ENCODE measurements around the gene DPEP2NB.
"Not testable (repeated sequence)": the region's sequence is repeated elsewhere in the genome, so short reads cannot be mapped to it uniquely, and the experiment has no call there.

DPEP2NB gene

DNA sequence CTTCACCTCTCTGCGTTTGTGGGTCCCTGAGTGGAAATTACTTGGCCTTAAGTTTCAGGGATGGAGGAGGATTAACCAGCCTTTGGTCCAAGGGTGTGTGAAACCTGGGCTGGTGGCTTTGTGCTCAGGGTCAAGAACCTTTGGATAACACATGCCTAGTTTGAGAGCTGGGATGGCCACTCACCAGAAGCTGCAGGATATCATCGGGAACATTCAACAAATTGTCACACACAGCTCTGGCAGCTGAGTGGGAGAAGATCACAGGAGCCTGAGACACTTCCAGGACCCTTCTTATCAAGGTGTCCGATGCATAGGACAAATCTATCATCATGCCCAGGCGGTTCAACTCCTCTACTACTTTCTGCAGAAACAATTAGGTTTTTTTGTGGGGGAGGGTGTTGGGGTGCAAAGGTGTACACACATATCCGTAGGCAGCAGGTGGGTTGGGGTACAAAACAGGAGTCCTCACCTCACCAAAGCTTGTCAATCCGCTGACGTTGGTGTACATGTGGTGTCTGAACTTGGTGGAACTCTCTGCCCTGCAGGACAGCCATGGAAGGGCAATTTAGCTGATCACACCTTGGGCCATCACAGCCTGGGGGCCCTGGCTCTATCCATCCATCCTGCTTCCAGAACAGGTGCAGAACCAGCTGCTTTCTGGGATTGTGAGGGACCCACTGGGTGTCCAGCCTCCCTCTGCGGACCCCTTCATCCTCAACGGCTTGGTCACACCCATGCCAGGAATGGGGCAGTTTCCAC lies 38.1 kb downstream of the DPEP2NB start:
- no peak overlapping the region for H3K27ac ChIP-seq (ENCODE audit: low read length)
- no peak overlapping the region for H3K9ac ChIP-seq (ENCODE audit: low read depth, low read length)
- H3K4me3 ChIP-seq (ENCODE audit: low read length): no peak overlapping the region
- no peaks in the 10 kb centered on the region for H3K9me3 ChIP-seq (ENCODE audit: insufficient read depth, low read depth, low read length)
- peaks cover 13% of the 10 kb centered on the region for H3K27me3 ChIP-seq (ENCODE audit: insufficient read depth, low read length)
- no peaks in the 10 kb centered on the region for H3K36me3 ChIP-seq (ENCODE audit: insufficient read depth, low read depth, low read length)
- no peaks in the 10 kb centered on the region for H3K4me1 ChIP-seq (ENCODE audit: insufficient read depth, low read length)

DNA sequence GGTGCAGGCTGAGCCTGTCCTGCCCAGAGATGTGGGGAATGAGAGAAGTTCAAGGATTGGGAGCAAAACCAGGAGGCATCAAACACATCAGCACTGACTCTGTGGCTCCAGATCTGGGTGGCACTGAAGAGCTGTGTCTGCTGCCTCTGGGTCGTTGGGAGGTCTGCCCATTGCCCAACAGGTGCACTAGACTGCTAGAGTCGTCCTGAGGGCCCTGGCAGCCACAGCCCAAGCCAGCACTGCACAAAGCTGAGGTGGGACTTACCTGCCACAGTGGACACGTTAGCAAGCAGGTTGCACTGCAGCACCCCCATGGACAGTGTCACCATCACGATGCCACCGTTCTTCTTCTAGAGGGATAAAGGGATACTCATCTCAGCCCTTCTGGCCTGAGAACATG lies 38.7 kb downstream of the DPEP2NB start:
- Histone ChIP-seq H3K27ac (ENCODE audit: low read length) (no peak overlapping the region), H3K4me3 (ENCODE audit: low read length) (no peak overlapping the region), H3K9me3 (ENCODE audit: insufficient read depth, low read depth, low read length) (no peaks in the 10 kb centered on the region), H3K4me1 (ENCODE audit: insufficient read depth, low read length) (no peaks in the 10 kb centered on the region), H3K27me3 (ENCODE audit: insufficient read depth, low read length) (peaks cover 13% of the 10 kb centered on the region), H3K9ac (ENCODE audit: low read depth, low read length) (no peak overlapping the region), H3K36me3 (ENCODE audit: insufficient read depth, low read depth, low read length) (no peaks in the 10 kb centered on the region)

DNA sequence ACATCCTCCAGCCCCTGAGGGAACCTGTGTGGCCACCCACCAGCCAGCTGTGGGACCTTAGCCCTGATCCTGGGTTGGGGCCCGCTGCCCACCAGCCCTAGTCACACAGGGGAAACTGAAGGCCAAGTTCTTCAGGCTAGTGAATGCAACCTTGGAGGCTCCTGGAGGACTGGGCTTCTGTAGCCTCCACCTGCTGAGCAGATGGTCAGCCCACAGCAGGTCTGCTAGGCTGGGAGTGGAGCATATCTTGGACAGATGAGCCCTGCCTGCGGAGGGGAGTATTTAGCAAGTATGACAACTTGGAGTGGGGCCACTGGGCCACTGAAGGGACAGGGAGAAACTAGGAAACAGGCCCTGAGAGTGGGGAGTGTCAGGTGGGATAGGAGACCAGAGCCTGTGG lies 39.5 kb downstream of the DPEP2NB start:
- Histone ChIP-seq H3K9ac (ENCODE audit: low read depth, low read length) (no peak overlapping the region), H3K27ac (ENCODE audit: low read length) (no peak overlapping the region), H3K36me3 (ENCODE audit: insufficient read depth, low read depth, low read length) (no peaks in the 10 kb centered on the region), H3K4me1 (ENCODE audit: insufficient read depth, low read length) (no peaks in the 10 kb centered on the region), H3K27me3 (ENCODE audit: insufficient read depth, low read length) (peaks cover 13% of the 10 kb centered on the region), H3K9me3 (ENCODE audit: insufficient read depth, low read depth, low read length) (no peaks in the 10 kb centered on the region), H3K4me3 (ENCODE audit: low read length) (no peak overlapping the region)

DNA sequence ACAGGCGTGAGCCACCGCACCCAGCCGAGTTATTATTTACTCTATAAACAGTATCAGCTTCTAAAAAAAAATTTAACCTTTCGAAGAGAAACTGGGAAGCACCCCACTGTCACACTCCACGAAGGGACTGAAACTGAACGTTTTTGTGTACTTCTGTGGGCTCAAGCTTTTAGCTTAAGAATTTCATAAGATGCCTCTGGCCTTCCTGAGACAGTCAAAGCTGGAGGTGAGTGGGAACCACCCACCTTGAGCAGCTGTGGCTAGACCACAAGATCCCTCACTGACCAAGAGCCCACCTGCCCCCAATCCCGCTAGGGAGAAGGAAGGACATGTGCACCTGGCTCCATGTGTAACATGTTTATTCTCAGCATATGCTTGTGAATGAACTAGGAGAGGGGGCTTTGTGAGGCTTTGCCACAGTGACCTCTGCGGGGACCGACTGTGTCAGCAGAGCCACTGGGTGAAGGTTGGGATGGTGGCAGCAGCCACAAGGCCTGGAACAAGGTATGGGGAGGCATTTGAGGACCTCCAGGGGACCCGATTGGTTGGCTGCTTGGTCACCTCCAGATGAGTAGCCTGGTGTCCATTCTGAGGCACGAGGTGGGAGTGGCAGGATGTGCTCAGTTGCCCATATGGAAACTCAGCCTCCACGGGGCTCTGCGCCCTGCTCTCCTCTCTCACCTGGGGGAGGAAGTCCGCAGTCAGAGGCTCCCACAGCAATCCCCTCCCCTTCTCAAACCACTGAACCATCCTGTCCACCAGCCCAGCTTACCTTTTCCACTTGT lies 40.2 kb downstream of the DPEP2NB start:
- no peaks in the 10 kb centered on the region for H3K4me1 ChIP-seq (ENCODE audit: insufficient read depth, low read length)
- H3K9me3 ChIP-seq (ENCODE audit: insufficient read depth, low read depth, low read length): no peaks in the 10 kb centered on the region
- no peaks in the 10 kb centered on the region for H3K36me3 ChIP-seq (ENCODE audit: insufficient read depth, low read depth, low read length)
- no peak overlapping the region for H3K9ac ChIP-seq (ENCODE audit: low read depth, low read length)
- no peak overlapping the region for H3K27ac ChIP-seq (ENCODE audit: low read length)
- peaks cover 13% of the 10 kb centered on the region for H3K27me3 ChIP-seq (ENCODE audit: insufficient read depth, low read length)
- H3K4me3 ChIP-seq (ENCODE audit: low read length): no peak overlapping the region

DNA sequence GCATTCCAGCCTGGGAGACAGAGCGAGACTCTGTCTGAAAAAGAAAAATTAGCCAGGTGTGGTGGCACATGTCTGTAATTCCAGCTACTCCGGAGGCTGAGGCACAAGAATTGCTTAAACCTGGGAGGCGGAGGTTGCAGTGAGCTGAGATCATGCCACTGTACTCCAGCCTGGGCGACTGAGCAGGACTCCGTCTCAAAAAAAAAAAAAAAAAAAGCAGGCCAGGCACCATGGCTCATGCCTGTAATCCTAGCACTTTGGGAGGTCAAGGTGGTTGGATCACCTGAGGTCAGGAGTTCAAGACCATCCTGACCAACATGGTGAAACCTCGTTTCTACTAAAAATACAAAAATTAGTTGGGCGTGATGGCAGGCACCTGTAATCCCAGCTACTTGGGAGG lies 43.4 kb downstream of the DPEP2NB start:
- not testable (repeated sequence) for H3K4me3 ChIP-seq (ENCODE audit: low read length); H3K9me3 ChIP-seq (ENCODE audit: insufficient read depth, low read depth, low read length); H3K27ac ChIP-seq (ENCODE audit: low read length); H3K9ac ChIP-seq (ENCODE audit: low read depth, low read length); H3K36me3 ChIP-seq (ENCODE audit: insufficient read depth, low read depth, low read length); H3K4me1 ChIP-seq (ENCODE audit: insufficient read depth, low read length)
- peaks cover 11% of the 10 kb centered on the region; the same call in 1 of the 2 replicates for H3K27me3 ChIP-seq (ENCODE audit: insufficient read depth, low read length)

DNA sequence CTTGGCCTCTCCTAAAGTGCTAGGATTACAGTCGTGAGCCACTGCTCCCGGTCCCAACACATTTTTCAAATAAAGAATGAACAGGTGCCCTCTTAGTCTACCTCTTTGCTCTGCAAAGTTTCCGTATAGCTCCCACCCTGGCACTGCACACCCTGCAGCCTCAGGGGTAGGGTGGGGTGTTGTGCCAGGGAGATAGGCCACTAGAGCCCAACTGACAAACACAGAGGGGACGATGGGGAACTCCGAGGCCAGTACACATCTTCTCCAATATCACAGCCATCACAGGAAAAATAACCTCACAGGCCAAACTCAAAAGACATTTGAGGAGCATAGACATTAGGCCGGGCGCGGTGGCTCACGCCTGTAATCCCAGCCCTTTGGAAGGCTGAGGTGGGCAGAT lies 44.6 kb downstream of the DPEP2NB start:
- peaks cover 13% of the 10 kb centered on the region for H3K4me1 ChIP-seq (ENCODE audit: insufficient read depth, low read length)

DNA sequence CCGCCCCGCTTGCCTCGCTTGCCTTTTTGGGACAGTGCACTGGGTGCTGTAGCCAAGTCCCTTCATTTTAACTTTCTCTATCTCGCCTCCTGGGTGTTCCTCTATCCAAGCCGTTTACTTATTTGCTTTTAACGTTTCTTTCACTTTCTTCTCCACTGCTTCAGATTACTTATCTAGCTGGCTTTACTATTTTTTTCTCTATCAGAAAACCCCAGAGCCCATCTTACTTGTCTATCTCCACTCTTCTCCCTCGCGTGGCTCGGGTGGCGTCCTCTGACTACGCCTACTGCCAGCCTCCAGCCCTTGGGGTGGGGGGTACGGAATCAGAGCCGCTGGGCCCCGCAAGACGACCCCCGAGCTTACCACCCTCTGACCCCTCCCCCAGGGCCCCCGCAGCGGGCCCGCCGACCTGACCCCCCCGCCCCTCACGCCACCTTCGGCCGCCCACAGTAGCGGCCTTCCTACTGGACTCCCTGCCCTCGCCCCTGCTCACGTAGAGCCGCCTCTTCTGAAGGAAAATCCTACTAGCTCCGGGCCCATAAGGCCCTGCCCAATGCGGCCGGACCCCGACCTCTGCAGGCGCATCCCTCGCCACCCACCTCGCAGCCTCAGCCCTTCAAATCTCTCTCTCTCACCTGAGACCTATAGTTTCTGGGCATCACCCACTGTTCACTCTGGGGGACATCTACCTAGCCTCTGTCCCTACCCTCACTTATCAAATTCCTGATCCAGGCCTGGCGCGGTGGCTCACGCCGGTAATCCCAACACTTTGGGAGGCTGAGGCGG lies 46.3 kb downstream of the DPEP2NB start:
- Histone ChIP-seq H3K9ac (ENCODE audit: low read depth, low read length) (peak overlapping the region; percentile 45; the same call in 1 of the 2 replicates), H3K4me1 (ENCODE audit: insufficient read depth, low read length) (peaks cover 18% of the 10 kb centered on the region), H3K27ac (ENCODE audit: low read length) (no peak overlapping the region), H3K27me3 (ENCODE audit: insufficient read depth, low read length) (peaks cover 8% of the 10 kb centered on the region; the same call in 1 of the 2 replicates), H3K36me3 (ENCODE audit: insufficient read depth, low read depth, low read length) (no peaks in the 10 kb centered on the region), H3K4me3 (ENCODE audit: low read length) (peak overlapping the region; percentile 72; the same call in 1 of the 2 replicates), H3K9me3 (ENCODE audit: insufficient read depth, low read depth, low read length) (no peaks in the 10 kb centered on the region)

More for the DNA sequence above, 44.6 kb downstream of the DPEP2NB start:
- H3K27me3 ChIP-seq (ENCODE audit: insufficient read depth, low read length): peaks cover 8% of the 10 kb centered on the region; the same call in 1 of the 2 replicates
- no peak overlapping the region for H3K9ac ChIP-seq (ENCODE audit: low read depth, low read length)
- no peak overlapping the region for H3K4me3 ChIP-seq (ENCODE audit: low read length)
- H3K9me3 ChIP-seq (ENCODE audit: insufficient read depth, low read depth, low read length): no peaks in the 10 kb centered on the region
- no peaks in the 10 kb centered on the region for H3K36me3 ChIP-seq (ENCODE audit: insufficient read depth, low read depth, low read length)
- H3K27ac ChIP-seq (ENCODE audit: low read length): no peak overlapping the region

DNA sequence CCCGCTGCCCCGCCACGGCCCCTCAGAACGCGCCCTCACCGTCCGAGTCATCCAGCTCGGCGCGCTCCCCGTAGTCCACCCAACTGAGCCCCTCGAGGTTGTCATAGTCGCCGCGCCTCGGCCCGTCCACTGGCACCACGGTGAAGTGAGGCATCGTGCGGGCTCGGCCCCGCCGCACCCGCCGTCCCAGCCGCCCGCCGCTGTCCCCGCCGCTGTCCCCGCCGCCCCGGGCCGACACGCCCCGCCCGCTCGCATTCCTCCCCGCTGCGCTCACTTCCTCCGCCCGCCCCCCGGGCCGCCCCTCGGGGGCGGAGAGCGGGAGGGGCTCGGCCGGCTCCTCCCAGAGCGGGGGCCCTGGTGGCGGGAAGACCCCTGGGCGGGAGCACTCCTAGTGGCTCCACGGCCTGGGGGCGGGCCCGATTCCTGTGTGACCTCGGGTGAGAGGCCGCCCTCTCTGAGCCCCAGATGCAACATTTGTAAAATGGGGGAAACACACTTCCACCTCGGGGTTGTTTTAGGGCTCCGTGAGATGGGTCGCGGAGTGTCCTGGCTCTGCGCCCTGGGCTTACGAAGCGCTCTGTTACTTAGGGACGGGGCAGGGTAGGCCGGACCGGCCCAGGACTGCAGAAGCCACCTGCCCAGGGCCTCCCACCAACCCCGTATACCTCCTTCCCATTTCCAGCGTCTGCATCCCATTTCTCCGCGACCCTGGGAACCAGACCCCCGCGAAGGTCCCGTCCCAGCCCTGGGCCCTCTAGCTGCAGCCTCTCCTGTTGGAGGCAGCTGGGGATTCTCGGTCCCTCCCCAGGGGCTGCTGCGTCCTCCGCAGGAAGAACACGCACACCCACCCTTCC lies 47.1 kb downstream of the DPEP2NB start, which contains the start of gene SLC12A4:
TSS of gene SLC12A4 (minus strand) at position 238 of the 854 bp plus-strand sequence. CDS start at position 154, 84 bp downstream.
- H3K27me3 ChIP-seq (ENCODE audit: insufficient read depth, low read length): peaks cover 8% of the 10 kb centered on the region; the same call in 1 of the 2 replicates
- H3K9me3 ChIP-seq (ENCODE audit: insufficient read depth, low read depth, low read length): no peaks in the 10 kb centered on the region
- H3K27ac ChIP-seq (ENCODE audit: low read length): no peak within 1 kb of the TSS
- H3K9ac ChIP-seq (ENCODE audit: low read depth, low read length): peak within 1 kb of the TSS; percentile 65; the same call in 1 of the 2 replicates
- peak within 1 kb of the TSS; percentile 72 for H3K4me3 ChIP-seq (ENCODE audit: low read length)
- peaks cover 22% of the 10 kb centered on the region for H3K4me1 ChIP-seq (ENCODE audit: insufficient read depth, low read length)
- no peaks in the 10 kb centered on the region for H3K36me3 ChIP-seq (ENCODE audit: insufficient read depth, low read depth, low read length)

DNA sequence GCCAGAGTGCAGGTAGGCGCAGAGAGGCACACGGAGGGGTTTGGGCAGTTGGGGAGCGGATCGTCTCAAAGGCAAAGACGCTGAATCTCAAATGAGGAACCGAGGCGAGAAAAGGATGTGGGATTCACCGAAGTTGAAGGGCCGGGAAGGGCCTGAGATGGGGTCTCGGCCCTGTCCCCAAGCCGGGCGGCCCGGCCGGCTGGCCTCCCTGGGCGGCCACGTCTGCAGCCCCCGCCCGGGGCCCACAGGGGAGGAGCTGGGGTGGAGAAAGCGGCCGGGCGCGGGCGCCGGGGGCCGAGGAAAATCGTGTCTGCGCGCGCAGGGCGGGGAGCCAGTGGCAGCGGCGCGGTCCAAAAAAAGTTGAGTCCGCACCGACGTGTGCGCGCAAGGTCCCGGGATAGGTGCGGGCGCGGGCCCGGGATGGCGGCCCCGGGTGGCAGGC lies 47.7 kb downstream of the DPEP2NB start:
- H3K4me1 ChIP-seq (ENCODE audit: insufficient read depth, low read length): peaks cover 25% of the 10 kb centered on the region
- no peak overlapping the region for H3K27ac ChIP-seq (ENCODE audit: low read length)
- peak overlapping the region; percentile 65; the same call in 1 of the 2 replicates for H3K9ac ChIP-seq (ENCODE audit: low read depth, low read length)
- H3K4me3 ChIP-seq (ENCODE audit: low read length): peak overlapping the region; percentile 72
- H3K36me3 ChIP-seq (ENCODE audit: insufficient read depth, low read depth, low read length): peaks cover 5% of the 10 kb centered on the region; the same call in 1 of the 2 replicates
- peaks cover 8% of the 10 kb centered on the region; the same call in 1 of the 2 replicates for H3K27me3 ChIP-seq (ENCODE audit: insufficient read depth, low read length)
- no peaks in the 10 kb centered on the region for H3K9me3 ChIP-seq (ENCODE audit: insufficient read depth, low read depth, low read length)

DNA sequence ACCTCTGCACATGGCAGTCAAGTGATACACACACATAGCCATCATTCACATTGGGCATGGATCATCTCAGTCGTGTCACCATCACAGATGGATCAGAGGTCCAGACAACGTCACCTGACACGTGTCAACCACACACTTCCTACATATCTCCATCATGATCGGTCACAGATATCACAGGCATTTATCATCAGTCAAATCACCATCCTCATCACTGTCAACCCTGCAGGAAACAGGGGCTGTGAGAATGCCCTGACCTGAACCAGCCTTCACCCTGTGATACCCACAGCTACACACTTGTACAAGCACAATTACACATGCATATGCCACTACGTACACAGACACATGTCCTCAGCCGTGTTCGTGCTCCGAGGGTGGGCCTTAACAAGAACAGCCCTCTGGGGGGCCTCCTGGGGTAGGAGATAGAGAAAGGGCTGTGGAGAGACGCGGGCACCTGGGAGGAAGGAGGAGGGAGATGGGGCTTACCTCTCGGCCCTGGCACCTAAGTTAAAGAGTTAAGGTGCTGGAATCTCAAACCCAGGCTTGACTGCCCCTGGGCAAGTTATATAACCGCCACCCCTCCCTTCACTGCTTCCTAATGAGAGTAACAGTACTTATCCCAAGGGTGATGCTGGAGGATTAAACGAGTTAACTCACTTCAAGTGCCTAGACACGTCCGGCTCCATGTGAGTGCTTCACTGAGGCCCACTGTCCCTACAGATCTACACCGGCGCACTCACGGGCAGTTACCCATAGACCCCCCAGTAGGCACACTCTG lies 48.3 kb downstream of the DPEP2NB start:
- Histone ChIP-seq H3K9ac (ENCODE audit: low read depth, low read length) (peak overlapping the region; percentile 65; the same call in 1 of the 2 replicates), H3K36me3 (ENCODE audit: insufficient read depth, low read depth, low read length) (peaks cover 11% of the 10 kb centered on the region), H3K27me3 (ENCODE audit: insufficient read depth, low read length) (peaks cover 8% of the 10 kb centered on the region; the same call in 1 of the 2 replicates), H3K4me3 (ENCODE audit: low read length) (peak overlapping the region; percentile 72), H3K4me1 (ENCODE audit: insufficient read depth, low read length) (peaks cover 25% of the 10 kb centered on the region), H3K27ac (ENCODE audit: low read length) (no peak overlapping the region), H3K9me3 (ENCODE audit: insufficient read depth, low read depth, low read length) (no peaks in the 10 kb centered on the region)

All from iPS-20b (cell line).